NCI-H345 treated with DMSO at 0.1 percent for 48 hours (cell line): ENCODE measurements around the gene PTBP2.

ENCODE experiments used
- DNase-seq: peaks from one replicate; lab custom pipeline; 2025; ENCODE audit not compliant: unreplicated experiment; lab: John Stamatoyannopoulos, UW

The PTBP2 gene

GRCh38 chr1:96815914-96816313 is 94.3 kb downstream of the PTBP2 start:
- DNase-seq: no peak

GRCh38 chr1:96820107-96820506 is 98.5 kb downstream of the PTBP2 start:
- DNase-seq: no peak

DNA sequence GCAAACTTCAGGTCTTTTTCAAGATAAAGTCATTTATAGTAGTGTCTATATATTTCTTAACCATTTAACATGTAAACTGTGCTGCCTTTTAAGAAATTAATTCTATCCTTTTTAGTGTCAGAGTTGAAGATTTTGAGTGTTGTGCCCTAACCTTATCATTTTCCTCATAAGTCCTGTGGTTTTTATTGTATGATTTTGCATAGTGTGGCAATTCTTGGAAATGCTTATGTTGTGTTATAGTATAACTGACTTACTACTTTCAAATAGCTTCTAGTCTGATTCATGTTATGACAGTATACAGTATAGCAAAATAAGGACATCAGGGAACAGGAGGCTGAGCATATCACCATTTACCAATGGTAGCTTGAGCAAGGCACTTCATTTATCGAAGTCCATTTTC is 99.1 kb downstream of the PTBP2 start:
- DNase-seq: no peak

- no peak for DNase-seq
Measured at GRCh38 chr1:96825231-96825630, 103.6 kb downstream of the PTBP2 start.

DNA sequence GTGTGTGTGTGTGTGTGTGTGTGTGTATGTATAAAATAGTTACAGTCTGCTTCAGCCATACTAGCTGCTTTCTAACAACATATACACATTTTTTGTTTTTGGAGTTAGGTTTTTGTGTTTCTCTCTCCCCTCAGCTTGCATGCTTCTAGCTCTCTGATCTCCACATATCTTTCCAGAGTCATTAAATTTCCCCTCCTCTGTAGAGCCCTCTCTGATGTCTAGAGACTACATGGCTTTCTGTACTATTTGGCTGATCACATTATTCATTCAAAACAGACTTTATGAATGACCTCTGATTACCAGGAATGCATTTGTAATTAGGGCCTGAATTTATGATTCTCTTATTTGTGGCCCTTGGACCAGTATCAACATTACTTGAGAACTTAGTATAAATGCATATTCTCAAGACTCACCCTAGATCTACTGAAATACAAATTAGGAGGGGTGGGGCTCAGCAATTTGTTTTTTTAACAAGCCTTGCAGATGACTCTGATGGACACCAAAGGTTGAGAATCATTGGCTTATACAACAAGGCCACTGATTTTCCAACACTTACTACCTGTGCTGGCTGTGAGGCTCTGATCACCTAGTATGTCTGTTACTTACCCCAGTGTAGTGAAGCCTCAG is 104.5 kb downstream of the PTBP2 start:
- DNase-seq: no peak

DNA sequence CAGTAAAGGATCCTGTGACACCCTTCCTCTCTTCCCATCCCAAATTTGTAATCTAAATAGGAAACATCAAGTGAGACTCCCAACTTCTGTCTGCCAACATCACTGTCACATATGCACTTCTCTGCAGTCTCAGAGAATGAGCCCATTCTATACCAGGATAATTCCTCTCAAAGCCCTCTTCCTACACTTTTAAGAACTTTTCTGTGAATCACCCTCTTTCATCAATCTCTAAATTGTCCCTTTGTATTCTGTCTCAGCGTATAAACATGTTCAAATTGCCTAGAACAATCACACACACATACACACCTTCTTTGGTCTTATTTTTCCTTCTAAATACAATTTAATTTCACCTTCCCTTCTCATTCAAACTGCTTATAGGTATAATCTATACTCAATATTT is 111.8 kb downstream of the PTBP2 start:
- no peak for DNase-seq

- DNase-seq: no peak
Measured at GRCh38 chr1:96834986-96835385, 113.4 kb downstream of the PTBP2 start.

- no peak for DNase-seq
Measured at GRCh38 chr1:96837057-96837780, 115.6 kb downstream of the PTBP2 start.

DNA sequence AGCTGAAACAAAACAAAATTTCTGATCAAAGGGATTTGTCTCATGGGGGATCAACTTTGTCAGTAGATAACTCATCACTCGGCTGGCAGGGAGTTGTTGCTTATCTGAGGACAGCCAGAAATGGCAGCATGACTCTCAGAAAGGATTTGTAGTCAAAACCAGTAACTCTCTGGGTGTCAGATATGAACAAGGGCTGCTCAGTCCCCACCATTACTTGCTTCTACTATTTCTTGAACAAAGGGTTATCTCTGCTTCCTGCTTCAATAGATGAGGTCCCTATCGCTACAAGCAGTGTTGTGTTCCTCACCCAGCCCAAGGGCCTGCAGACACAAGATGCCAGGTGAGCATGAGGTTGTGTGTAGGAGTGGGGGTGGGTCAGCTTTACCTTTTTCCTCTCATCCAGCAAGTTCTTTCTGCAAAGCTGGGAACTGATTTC is 116.2 kb downstream of the PTBP2 start:
- DNase-seq: no peak

GRCh38 chr1:96840396-96840795 is 118.8 kb downstream of the PTBP2 start:
- no peak for DNase-seq

GRCh38 chr1:96842215-96842614 is 120.6 kb downstream of the PTBP2 start:
- DNase-seq: no peak

GRCh38 chr1:96843196-96843595 is 121.6 kb downstream of the PTBP2 start:
- DNase-seq: no peak

DNA sequence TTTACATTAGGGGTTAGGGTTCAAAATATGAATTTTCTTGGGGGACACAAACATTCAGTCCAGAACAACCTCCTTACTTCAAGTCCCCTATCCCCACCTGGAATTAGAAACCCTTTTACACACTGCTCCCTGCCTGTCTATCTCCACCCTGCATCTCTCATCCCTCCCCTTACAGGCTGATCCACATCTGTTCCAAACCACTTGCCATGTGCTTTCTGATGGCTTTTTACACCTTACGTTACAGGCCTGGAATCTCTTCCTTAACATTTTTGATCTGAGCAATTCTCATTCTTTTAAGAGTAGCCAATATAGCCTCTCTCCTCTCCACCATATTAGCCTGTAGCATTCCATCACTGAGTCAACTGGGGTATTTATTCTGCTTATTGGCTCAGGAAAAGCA is 122.0 kb downstream of the PTBP2 start:
- DNase-seq: no peak

DNA sequence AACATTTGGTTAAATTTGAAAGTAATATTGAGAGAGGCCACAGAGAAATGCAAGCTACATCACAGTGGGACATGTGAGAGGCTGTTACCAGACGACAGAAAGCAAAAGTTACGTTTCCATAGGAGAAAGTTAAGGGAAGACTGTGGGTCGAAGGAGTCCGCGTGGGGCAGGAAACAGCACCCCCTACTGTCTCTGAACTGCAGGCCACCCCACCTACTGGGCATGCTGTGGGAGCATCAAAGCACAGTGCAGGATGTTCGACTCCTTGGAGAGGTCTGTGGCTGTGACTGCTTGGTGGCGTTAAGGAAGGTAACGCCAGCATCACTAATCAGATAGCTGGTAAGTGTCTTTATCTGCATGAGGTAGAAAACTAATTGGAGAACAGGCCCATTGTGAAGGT is 123.9 kb downstream of the PTBP2 start:
- DNase-seq: no peak

DNA sequence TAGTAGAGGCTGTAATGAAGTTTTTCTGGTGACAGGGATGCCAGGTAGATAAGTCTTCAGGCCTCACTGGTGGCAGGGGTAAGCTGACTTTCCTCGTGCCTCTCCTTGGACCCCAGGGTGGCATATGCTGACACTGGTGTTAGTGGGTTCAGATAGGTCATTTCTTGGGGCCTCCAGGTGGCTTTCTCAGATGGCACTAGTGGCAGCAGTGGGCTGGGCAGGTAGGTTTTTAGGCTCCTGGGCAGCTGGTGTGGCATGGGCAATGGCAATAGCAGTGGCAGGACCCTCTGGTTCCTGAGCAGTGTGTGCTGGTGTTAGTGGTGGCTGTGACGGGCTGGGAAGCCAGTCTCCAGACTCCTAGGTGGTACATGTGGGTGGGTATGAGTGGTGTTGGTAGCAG is 140.3 kb downstream of the PTBP2 start:
- no peak for DNase-seq

DNA sequence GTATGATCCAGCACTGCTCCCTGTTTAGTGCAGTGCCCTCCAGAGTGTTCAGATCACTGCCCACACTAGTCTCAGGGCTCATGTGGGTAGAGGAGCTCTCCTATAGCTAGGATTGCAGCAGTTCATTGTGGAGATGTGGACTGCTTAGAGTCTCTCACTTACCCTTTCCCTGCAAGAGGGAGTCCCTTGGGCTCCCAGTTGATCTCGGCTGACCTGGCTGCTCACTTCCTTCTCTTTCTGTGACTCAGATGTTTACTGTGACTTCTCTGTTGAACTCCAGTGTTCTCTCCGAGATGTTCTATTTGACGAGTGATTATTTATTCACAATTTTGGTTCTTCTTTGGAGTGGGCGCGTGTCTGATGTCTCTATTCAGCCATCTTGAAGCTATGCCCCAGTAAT is 141.9 kb downstream of the PTBP2 start:
- no peak for DNase-seq
